ENCODE measurements around the gene SLC13A2. TPM values are rescaled to one million over a fixed set of nuclear protein-coding genes. Genes with fewer than 3 reads are reported as not detected.

Gene SLC13A2
- total RNA-seq, 2 donors from 2014 or later: not detected

GRCh38 chr17:28485049-28485448 lies 11.6 kb downstream of the SLC13A2 start:
- no peaks in the 10 kb centered on the region for H3K9me3 ChIP-seq
- no peaks in the 10 kb centered on the region for H3K4me1 ChIP-seq (ENCODE audit: control insufficient read depth in 1 of 2, low read depth in 2 of 2)
- H3K27me3 ChIP-seq (replicated peaks; ENCODE audit: insufficient read depth): no peaks in the 10 kb centered on the region
- DNase-seq (ENCODE audit: low spot score) (no peak), ATAC-seq (ENCODE audit: insufficient number of reproducible peaks, low FRiP score, low read depth) (no peak)
- no peak overlapping the region for H3K4me3 ChIP-seq
- TF ChIP-seq, protein P1, sequence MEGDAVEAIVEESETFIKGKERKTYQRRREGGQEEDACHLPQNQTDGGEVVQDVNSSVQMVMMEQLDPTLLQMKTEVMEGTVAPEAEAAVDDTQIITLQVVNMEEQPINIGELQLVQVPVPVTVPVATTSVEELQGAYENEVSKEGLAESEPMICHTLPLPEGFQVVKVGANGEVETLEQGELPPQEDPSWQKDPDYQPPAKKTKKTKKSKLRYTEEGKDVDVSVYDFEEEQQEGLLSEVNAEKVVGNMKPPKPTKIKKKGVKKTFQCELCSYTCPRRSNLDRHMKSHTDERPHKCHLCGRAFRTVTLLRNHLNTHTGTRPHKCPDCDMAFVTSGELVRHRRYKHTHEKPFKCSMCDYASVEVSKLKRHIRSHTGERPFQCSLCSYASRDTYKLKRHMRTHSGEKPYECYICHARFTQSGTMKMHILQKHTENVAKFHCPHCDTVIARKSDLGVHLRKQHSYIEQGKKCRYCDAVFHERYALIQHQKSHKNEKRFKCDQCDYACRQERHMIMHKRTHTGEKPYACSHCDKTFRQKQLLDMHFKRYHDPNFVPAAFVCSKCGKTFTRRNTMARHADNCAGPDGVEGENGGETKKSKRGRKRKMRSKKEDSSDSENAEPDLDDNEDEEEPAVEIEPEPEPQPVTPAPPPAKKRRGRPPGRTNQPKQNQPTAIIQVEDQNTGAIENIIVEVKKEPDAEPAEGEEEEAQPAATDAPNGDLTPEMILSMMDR (IDR thresholded peaks at IDR 0.05): no peak
- no peaks in the 10 kb centered on the region for H3K36me3 ChIP-seq
- no peak overlapping the region for H3K27ac ChIP-seq

DNA sequence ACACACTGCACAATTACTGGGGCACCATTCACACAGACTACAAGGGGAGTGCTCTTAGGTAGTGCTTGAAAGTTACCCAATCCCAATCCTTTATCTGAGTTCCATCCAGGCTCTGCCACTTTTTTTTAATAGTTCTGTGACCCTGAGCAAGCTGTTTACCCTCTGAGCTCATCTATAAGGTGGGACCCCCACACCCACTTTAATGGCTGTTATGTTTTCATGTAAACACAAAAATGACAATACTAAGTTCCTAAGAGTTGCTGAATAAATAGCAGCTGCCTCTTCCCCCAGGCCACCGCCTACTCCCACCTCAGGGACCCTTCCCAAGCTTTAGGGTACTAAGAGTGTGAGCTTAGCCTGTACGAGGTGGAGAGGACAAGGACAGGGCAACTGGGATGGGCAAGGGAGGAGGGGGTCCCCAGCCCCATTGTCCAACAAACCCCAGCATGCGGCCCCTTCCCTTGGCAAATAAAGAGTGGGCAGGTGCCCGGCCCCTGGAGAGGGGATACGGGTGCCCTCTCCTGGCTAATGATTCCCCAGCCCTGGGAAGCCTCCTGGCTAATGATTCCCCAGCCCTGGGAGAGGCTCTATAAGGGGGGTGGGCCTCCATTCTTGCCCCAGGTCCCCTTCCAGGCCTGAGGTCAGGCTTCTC lies 14.6 kb downstream of the SLC13A2 start:
- no peaks in the 10 kb centered on the region for H3K36me3 ChIP-seq
- H3K27me3 ChIP-seq (replicated peaks; ENCODE audit: insufficient read depth): no peaks in the 10 kb centered on the region
- H3K27ac ChIP-seq: no peak overlapping the region
- TF ChIP-seq, protein P1 (IDR thresholded peaks at IDR 0.05): no peak
- no peaks in the 10 kb centered on the region for H3K4me1 ChIP-seq (ENCODE audit: control insufficient read depth in 1 of 2, low read depth in 2 of 2)
- no peak overlapping the region for H3K4me3 ChIP-seq
- no peak for ATAC-seq (ENCODE audit: insufficient number of reproducible peaks, low FRiP score, low read depth)
- H3K9me3 ChIP-seq: no peaks in the 10 kb centered on the region
- no peak for DNase-seq (ENCODE audit: low spot score)

DNA sequence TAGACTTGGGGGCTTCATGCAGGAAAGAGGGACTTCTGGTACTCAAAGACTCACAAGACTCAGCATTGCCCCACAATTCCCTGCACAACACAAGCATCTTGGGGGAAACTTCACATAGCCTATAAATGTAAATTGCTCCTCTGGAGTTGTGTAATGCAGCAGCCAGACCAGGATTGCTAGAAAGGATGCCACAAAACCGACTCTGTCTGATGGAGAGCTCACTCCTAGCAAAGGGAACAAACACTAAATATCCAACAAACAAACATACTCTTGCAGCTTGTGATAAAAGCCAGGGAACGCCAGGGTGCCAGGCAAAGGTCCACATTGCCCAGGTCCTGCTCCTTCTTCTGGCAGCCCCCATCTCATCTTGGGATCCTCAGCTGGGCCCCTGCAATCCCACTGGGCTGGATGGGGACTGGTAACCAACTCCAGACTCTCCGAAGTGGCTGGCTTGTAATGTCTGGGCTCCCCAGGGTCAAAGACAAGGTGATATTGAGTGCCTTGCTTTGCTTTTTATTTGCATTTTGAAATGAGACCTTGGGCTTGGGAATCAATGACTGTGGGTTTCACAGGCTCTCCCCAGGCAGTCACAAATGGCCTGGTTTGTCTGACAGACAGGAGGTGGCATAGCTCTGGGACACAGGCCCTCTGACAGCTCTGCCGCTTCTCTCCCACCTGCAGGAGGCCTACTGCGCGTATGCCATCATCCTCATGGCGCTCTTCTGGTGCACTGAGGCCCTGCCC lies 15.3 kb downstream of the SLC13A2 start:
- H3K4me3 ChIP-seq: no peak overlapping the region
- TF ChIP-seq, protein P1 (IDR thresholded peaks at IDR 0.05): no peak
- H3K27me3 ChIP-seq (replicated peaks; ENCODE audit: insufficient read depth): no peaks in the 10 kb centered on the region
- no peaks in the 10 kb centered on the region for H3K9me3 ChIP-seq
- no peaks in the 10 kb centered on the region for H3K4me1 ChIP-seq (ENCODE audit: control insufficient read depth in 1 of 2, low read depth in 2 of 2)
- ATAC-seq (ENCODE audit: insufficient number of reproducible peaks, low FRiP score, low read depth) (no peak), DNase-seq (ENCODE audit: low spot score) (no peak)
- H3K36me3 ChIP-seq: no peaks in the 10 kb centered on the region
- no peak overlapping the region for H3K27ac ChIP-seq

- TF ChIP-seq, protein P1 (IDR thresholded peaks at IDR 0.05): no peak
- Histone ChIP-seq H3K27ac (no peak overlapping the region), H3K36me3 (no peaks in the 10 kb centered on the region), H3K27me3 (replicated peaks; ENCODE audit: insufficient read depth) (peaks cover 3% of the 10 kb centered on the region), H3K4me3 (no peak overlapping the region), H3K4me1 (ENCODE audit: control insufficient read depth in 1 of 2, low read depth in 2 of 2) (no peaks in the 10 kb centered on the region), H3K9me3 (no peaks in the 10 kb centered on the region)
- ATAC-seq (ENCODE audit: insufficient number of reproducible peaks, low FRiP score, low read depth) (no peak), DNase-seq (ENCODE audit: low spot score) (no peak)
These were observed 17.8 kb downstream of the SLC13A2 start for GRCh38 chr17:28491286-28491685.

DNA sequence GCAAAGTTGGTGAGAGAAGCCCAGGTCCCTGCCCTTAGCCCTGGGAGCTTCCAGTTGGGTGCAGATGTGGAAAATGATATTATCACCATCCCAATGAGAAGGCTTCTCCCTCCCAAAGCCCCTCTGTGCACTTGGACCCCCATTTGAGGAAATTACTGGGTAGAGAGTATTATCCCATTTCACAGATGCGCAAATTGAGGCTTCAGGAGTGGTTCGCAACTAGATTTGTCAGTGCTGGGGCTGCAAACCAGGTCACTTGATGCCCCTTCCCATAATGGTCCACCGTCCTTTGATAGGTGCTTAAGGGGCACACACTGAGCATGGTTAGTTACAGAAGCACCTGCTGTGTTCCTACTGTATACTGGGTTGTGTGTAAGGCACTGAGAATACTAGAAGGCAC lies 18.4 kb downstream of the SLC13A2 start:
- TF ChIP-seq, protein P1 (IDR thresholded peaks at IDR 0.05): no peak
- Histone ChIP-seq H3K4me3 (no peak overlapping the region), H3K36me3 (no peaks in the 10 kb centered on the region), H3K27ac (no peak overlapping the region), H3K9me3 (no peaks in the 10 kb centered on the region), H3K4me1 (ENCODE audit: control insufficient read depth in 1 of 2, low read depth in 2 of 2) (no peaks in the 10 kb centered on the region), H3K27me3 (replicated peaks; ENCODE audit: insufficient read depth) (peaks cover 3% of the 10 kb centered on the region)
- ATAC-seq (ENCODE audit: insufficient number of reproducible peaks, low FRiP score, low read depth) (no peak), DNase-seq (ENCODE audit: low spot score) (no peak)
